Breast epithelium (tissue), 4 donors: Measurements from ENCODE around the gene PLEKHB1. TPM values are rescaled to one million over a fixed set of nuclear protein-coding genes. Genes with fewer than 3 reads are reported as not detected.

Source experiments
- DNase-seq, 2 donors: peaks; one replicate each; pipeline ENCODE4 v3.0.0-alpha.2; 2019; ENCODE audit warnings: low spot score in 2 of 2
- H3K27ac ChIP-seq, 2 donors: fragments of 200-600 bp; sonication (generic) in 1 of 2; one replicate each; pipeline ENCODE4 v1.5.1; 2016 to 2019; ENCODE audit warnings: mild to moderate bottlenecking in 1 of 2
- H3K27me3 ChIP-seq, 2 donors: fragments of 200-600 bp; sonication (generic) in 1 of 2; one replicate each; pipeline versions ENCODE4 v1.5.1 to v1.6.0; 2017 to 2019; ENCODE audit warnings: control low read depth in 1 of 2, mild to moderate bottlenecking in 1 of 2
- H3K36me3 ChIP-seq: fragments of 200-600 bp; one replicate; pipeline ENCODE4 v1.5.1; 2019
- H3K4me1 ChIP-seq, 2 donors: fragments of 200-600 bp; sonication (generic); one replicate each; pipeline ENCODE4 v1.5.1; 2016 to 2019; ENCODE audit warnings: control low read depth in 1 of 2
- H3K4me3 ChIP-seq, 3 donors: fragments of 200-600 bp; sonication (generic); 1 replicate in 2 of 3; 2 replicates in 1 of 3; pipeline ENCODE4 v1.5.1; 2016 to 2019; ENCODE audit warnings: mild to moderate bottlenecking in 3 of 3, moderate library complexity in 2 of 3
- H3K9me3 ChIP-seq, 2 donors: fragments of 200-600 bp; sonication (generic) in 1 of 2; one replicate each; pipeline ENCODE4 v1.5.1; 2016 to 2019; ENCODE audit warnings: control low read depth in 1 of 2
- CTCF ChIP-seq, 3 donors: fragments of 450-650 bp; IDR thresholded peaks; one replicate each; pipeline ENCODE4 v1.5.1; 2016 to 2017; ENCODE audit warnings: antibody characterized with exemption in 3 of 3, mild to moderate bottlenecking in 3 of 3, moderate library complexity in 3 of 3
- POLR2A ChIP-seq: fragments of 450-650 bp; IDR thresholded peaks from one replicate; pipeline ENCODE4 v1.6.1; 2016; ENCODE audit warnings: antibody characterized with exemption, mild to moderate bottlenecking, moderate library complexity
- POLR2AphosphoS5 ChIP-seq, 3 donors: sonication (generic); formaldehyde crosslinking; IDR thresholded peaks; one replicate each; pipeline ENCODE4 v1.6.1; 2017; ENCODE audit warnings: antibody characterized with exemption in 3 of 3
- intact Hi-C: fragments of 100-400 bp; cut with DNase I; formaldehyde crosslinking; loops from one replicate; pipeline ENCODE4 v1.15.1; 2023; ENCODE audit warnings: low total_unique reads
- total RNA-seq, 3 donors: library from RNA; depleted of rRNA; stranded (reverse); fragments of >200 nt; gene quantifications; one replicate each; pipeline ENCODE4 v1.1.0, GENCODE V29; 2016

The PLEKHB1 gene
- 10 to 100 TPM in 2 of 3 donors, under 1 TPM in 1; 0.80 to 49.6 (median 17.0) TPM for total RNA-seq

GRCh38 chr11:73645972-73646631 is at the start of gene PLEKHB1:
Gene PLEKHB1 (plus strand): TSS chr11:73646581. CDS start chr11:73646609, 28 bp downstream.
- DNase-seq, result no peak
- H3K27me3 ChIP-seq, result no peaks in the 10 kb centered on the region
- no peaks in the 10 kb centered on the region for H3K4me1 ChIP-seq
- peak within 1 kb of the TSS in 2 of 3 donors; percentile 48 to 60 for H3K4me3 ChIP-seq
- peak within 1 kb of the TSS; percentile 48 to 71 for H3K27ac ChIP-seq
- no peak for TF ChIP-seq POLR2AphosphoS5 (IDR thresholded peaks at IDR 0.05)
- intact Hi-C loops, result loop anchor here (10.0 kb wide), 1 partner anchor 221 kb away; no protein-coding TSS in a partner anchor
- H3K36me3 ChIP-seq, result no peaks in the 10 kb centered on the region
- no peaks in the 10 kb centered on the region for H3K9me3 ChIP-seq

- no peak for TF ChIP-seq POLR2A
- TF ChIP-seq CTCF (IDR thresholded peaks at IDR 0.05), result no peak
- no peak for TF ChIP-seq POLR2AphosphoS5 (IDR thresholded peaks at IDR 0.05)
- peak overlapping the region; percentile 77 to 84 (median 82) for H3K4me3 ChIP-seq
- no peaks in the 10 kb centered on the region for H3K36me3 ChIP-seq
- H3K27ac ChIP-seq, result peak overlapping the region; percentile 77 to 87
- intact Hi-C loops, result no loop called here
- no peaks in the 10 kb centered on the region for H3K4me1 ChIP-seq
- H3K9me3 ChIP-seq, result no peaks in the 10 kb centered on the region
- no peak for DNase-seq
- no peaks in the 10 kb centered on the region for H3K27me3 ChIP-seq
These were observed 48.9 kb upstream of the PLEKHB1 start for GRCh38 chr11:73597336-73597955.

- Histone ChIP-seq H3K4me1 (no peaks in the 10 kb centered on the region), H3K36me3 (no peaks in the 10 kb centered on the region), H3K4me3 (peak within 1 kb of the TSS; percentile 77 to 84 (median 82)), H3K27me3 (no peaks in the 10 kb centered on the region), H3K9me3 (no peaks in the 10 kb centered on the region), H3K27ac (peak within 1 kb of the TSS; percentile 77 to 87)
- intact Hi-C loops, result no loop called here
- TF ChIP-seq POLR2A, result peak; percentile 32
- peak; percentile 24 to 60 (median 41) for TF ChIP-seq CTCF (IDR thresholded peaks at IDR 0.05)
- peak; percentile 28 to 84 (median 58) for TF ChIP-seq POLR2AphosphoS5 (IDR thresholded peaks at IDR 0.05)
- DNase-seq, result peak; percentile 92 to 93
These were observed 48.2 kb upstream of the PLEKHB1 start, which contains the start of gene FAM168A for GRCh38 chr11:73597956-73598718. Gene FAM168A (minus strand): TSS chr11:73598112. CDS start chr11:73468474, 129,638 bp downstream.

- Histone ChIP-seq H3K4me3 (peak overlapping the region; percentile 77 to 84 (median 82)), H3K4me1 (no peaks in the 10 kb centered on the region), H3K9me3 (no peaks in the 10 kb centered on the region), H3K36me3 (no peaks in the 10 kb centered on the region), H3K27me3 (no peaks in the 10 kb centered on the region), H3K27ac (peak overlapping the region; percentile 77 to 87)
- intact Hi-C loops, result no loop called here
- TF ChIP-seq CTCF (IDR thresholded peaks at IDR 0.05) (no peak), POLR2AphosphoS5 (IDR thresholded peaks at IDR 0.05) (no peak), POLR2A (peak; percentile 1)
- DNase-seq, result no peak
These were observed 47.5 kb upstream of the PLEKHB1 start for GRCh38 chr11:73598719-73599379.

- intact Hi-C loops, result no loop called here
- TF ChIP-seq POLR2AphosphoS5 (IDR thresholded peaks at IDR 0.05), result no peak
- TF ChIP-seq POLR2A, result no peak
- no peak for TF ChIP-seq CTCF (IDR thresholded peaks at IDR 0.05)
These were observed 33.7 kb upstream of the PLEKHB1 start for GRCh38 chr11:73612601-73613140.

More at GRCh38 chr11:73612601-73613140, 33.7 kb upstream of the PLEKHB1 start:
- no peak for DNase-seq
- H3K4me1 ChIP-seq, result no peaks in the 10 kb centered on the region
- no peaks in the 10 kb centered on the region for H3K36me3 ChIP-seq
- H3K4me3 ChIP-seq, result no peak overlapping the region
- H3K27me3 ChIP-seq, result no peaks in the 10 kb centered on the region
- H3K27ac ChIP-seq, result no peak overlapping the region
- no peaks in the 10 kb centered on the region for H3K9me3 ChIP-seq
